Measurements from ENCODE around the gene PLEKHA5.

PLEKHA5 gene

GRCh38 chr12:19277711-19278110, 148.2 kb downstream of the PLEKHA5 start:
- no peak overlapping the region for H3K27ac ChIP-seq (ENCODE audit: low read depth, low read length, severe bottlenecking)
- peaks cover 64% of the 10 kb centered on the region for H3K36me3 ChIP-seq (ENCODE audit: control insufficient read depth, insufficient read depth, low read length)
- peaks cover 11% of the 10 kb centered on the region for H3K4me1 ChIP-seq (ENCODE audit: control insufficient read depth, insufficient read depth, low read length, poor library complexity, severe bottlenecking)
- no peaks in the 10 kb centered on the region for H3K9me3 ChIP-seq (ENCODE audit: control insufficient read depth, low read length)
- H3K4me3 ChIP-seq (ENCODE audit: extremely low read depth, insufficient read depth, low read length, poor library complexity, severe bottlenecking), result no peak overlapping the region

- Histone ChIP-seq H3K27ac (ENCODE audit: low read depth, low read length, severe bottlenecking) (no peak overlapping the region), H3K36me3 (ENCODE audit: control insufficient read depth, insufficient read depth, low read length) (peaks cover 61% of the 10 kb centered on the region), H3K4me1 (ENCODE audit: control insufficient read depth, insufficient read depth, low read length, poor library complexity, severe bottlenecking) (peaks cover 8% of the 10 kb centered on the region), H3K4me3 (ENCODE audit: extremely low read depth, insufficient read depth, low read length, poor library complexity, severe bottlenecking) (no peak overlapping the region), H3K9me3 (ENCODE audit: control insufficient read depth, low read length) (no peaks in the 10 kb centered on the region)
- 94 to 100% methylated on average over 2 of the region's 2 CpGs for WGBS, 2 experiments (ENCODE audit: insufficient coverage in 2 of 2)
These were observed 148.9 kb downstream of the PLEKHA5 start for GRCh38 chr12:19278407-19278806.

- Histone ChIP-seq H3K4me3 (ENCODE audit: extremely low read depth, insufficient read depth, low read length, poor library complexity, severe bottlenecking) (no peak overlapping the region), H3K4me1 (ENCODE audit: control insufficient read depth, insufficient read depth, low read length, poor library complexity, severe bottlenecking) (no peaks in the 10 kb centered on the region), H3K9me3 (ENCODE audit: control insufficient read depth, low read length) (no peaks in the 10 kb centered on the region), H3K36me3 (ENCODE audit: control insufficient read depth, insufficient read depth, low read length) (peaks cover 48% of the 10 kb centered on the region), H3K27ac (ENCODE audit: low read depth, low read length, severe bottlenecking) (no peak overlapping the region)
These were observed 152.7 kb downstream of the PLEKHA5 start for GRCh38 chr12:19282133-19282699.

GRCh38 chr12:19284658-19285057, 155.1 kb downstream of the PLEKHA5 start:
- Histone ChIP-seq H3K4me1 (ENCODE audit: control insufficient read depth, insufficient read depth, low read length, poor library complexity, severe bottlenecking) (no peaks in the 10 kb centered on the region), H3K36me3 (ENCODE audit: control insufficient read depth, insufficient read depth, low read length) (peaks cover 47% of the 10 kb centered on the region)
- WGBS, 2 experiments (ENCODE audit: insufficient coverage in 2 of 2), result 100% methylated on average over 1 of the region's 2 CpGs; no CpG with 5 or more reads in 1 of the 2 experiments

GRCh38 chr12:19285793-19286448, 156.4 kb downstream of the PLEKHA5 start:
- Histone ChIP-seq H3K36me3 (ENCODE audit: control insufficient read depth, insufficient read depth, low read length) (peaks cover 42% of the 10 kb centered on the region), H3K4me3 (ENCODE audit: extremely low read depth, insufficient read depth, low read length, poor library complexity, severe bottlenecking) (no peak overlapping the region), H3K9me3 (ENCODE audit: control insufficient read depth, low read length) (no peaks in the 10 kb centered on the region), H3K27ac (ENCODE audit: low read depth, low read length, severe bottlenecking) (no peak overlapping the region), H3K4me1 (ENCODE audit: control insufficient read depth, insufficient read depth, low read length, poor library complexity, severe bottlenecking) (no peaks in the 10 kb centered on the region)
- 100% methylated on average over 2 to 3 of the region's 6 CpGs for WGBS, 2 experiments (ENCODE audit: insufficient coverage in 2 of 2)

More at GRCh38 chr12:19284658-19285057, 155.1 kb downstream of the PLEKHA5 start:
- H3K27ac ChIP-seq (ENCODE audit: low read depth, low read length, severe bottlenecking), result no peak overlapping the region
- no peaks in the 10 kb centered on the region for H3K9me3 ChIP-seq (ENCODE audit: control insufficient read depth, low read length)
- H3K4me3 ChIP-seq (ENCODE audit: extremely low read depth, insufficient read depth, low read length, poor library complexity, severe bottlenecking), result no peak overlapping the region

- Histone ChIP-seq H3K4me1 (ENCODE audit: control insufficient read depth, insufficient read depth, low read length, poor library complexity, severe bottlenecking) (no peaks in the 10 kb centered on the region), H3K36me3 (ENCODE audit: control insufficient read depth, insufficient read depth, low read length) (peaks cover 36% of the 10 kb centered on the region), H3K4me3 (ENCODE audit: extremely low read depth, insufficient read depth, low read length, poor library complexity, severe bottlenecking) (no peak overlapping the region), H3K9me3 (ENCODE audit: control insufficient read depth, low read length) (no peaks in the 10 kb centered on the region), H3K27ac (ENCODE audit: low read depth, low read length, severe bottlenecking) (no peak overlapping the region)
- WGBS, 2 experiments (ENCODE audit: insufficient coverage in 2 of 2), result no CpG with 5 or more reads among the region's 1 CpG
These were observed 157.8 kb downstream of the PLEKHA5 start for GRCh38 chr12:19287302-19287701.

GRCh38 chr12:19288161-19288560, 158.6 kb downstream of the PLEKHA5 start:
- Histone ChIP-seq H3K4me3 (ENCODE audit: extremely low read depth, insufficient read depth, low read length, poor library complexity, severe bottlenecking) (no peak overlapping the region), H3K4me1 (ENCODE audit: control insufficient read depth, insufficient read depth, low read length, poor library complexity, severe bottlenecking) (no peaks in the 10 kb centered on the region), H3K27ac (ENCODE audit: low read depth, low read length, severe bottlenecking) (no peak overlapping the region), H3K9me3 (ENCODE audit: control insufficient read depth, low read length) (no peaks in the 10 kb centered on the region), H3K36me3 (ENCODE audit: control insufficient read depth, insufficient read depth, low read length) (peaks cover 40% of the 10 kb centered on the region)
- WGBS, 2 experiments (ENCODE audit: insufficient coverage in 2 of 2), result no CpG with 5 or more reads among the region's 4 CpGs

- Histone ChIP-seq H3K4me1 (ENCODE audit: control insufficient read depth, insufficient read depth, low read length, poor library complexity, severe bottlenecking) (no peaks in the 10 kb centered on the region), H3K4me3 (ENCODE audit: extremely low read depth, insufficient read depth, low read length, poor library complexity, severe bottlenecking) (no peak overlapping the region), H3K9me3 (ENCODE audit: control insufficient read depth, low read length) (no peaks in the 10 kb centered on the region), H3K27ac (ENCODE audit: low read depth, low read length, severe bottlenecking) (no peak overlapping the region), H3K36me3 (ENCODE audit: control insufficient read depth, insufficient read depth, low read length) (peaks cover 35% of the 10 kb centered on the region)
- 69% methylated on average over 2 of the region's 2 CpGs; no CpG with 5 or more reads in 1 of the 2 experiments for WGBS, 2 experiments (ENCODE audit: insufficient coverage in 2 of 2)
These were observed 159.2 kb downstream of the PLEKHA5 start for GRCh38 chr12:19288603-19289244.

GRCh38 chr12:19298836-19299605, 169.5 kb downstream of the PLEKHA5 start:
- H3K36me3 ChIP-seq (ENCODE audit: control insufficient read depth, insufficient read depth, low read length), result peaks cover 42% of the 10 kb centered on the region
- H3K27ac ChIP-seq (ENCODE audit: low read depth, low read length, severe bottlenecking), result no peak overlapping the region
- H3K9me3 ChIP-seq (ENCODE audit: control insufficient read depth, low read length), result no peaks in the 10 kb centered on the region
- 93 to 95% methylated on average over 2 to 4 of the region's 7 CpGs for WGBS, 2 experiments (ENCODE audit: insufficient coverage in 2 of 2)
- no peaks in the 10 kb centered on the region for H3K4me1 ChIP-seq (ENCODE audit: control insufficient read depth, insufficient read depth, low read length, poor library complexity, severe bottlenecking)
- no peak overlapping the region for H3K4me3 ChIP-seq (ENCODE audit: extremely low read depth, insufficient read depth, low read length, poor library complexity, severe bottlenecking)

GRCh38 chr12:19299765-19300164, 170.2 kb downstream of the PLEKHA5 start:
- Histone ChIP-seq H3K36me3 (ENCODE audit: control insufficient read depth, insufficient read depth, low read length) (peaks cover 45% of the 10 kb centered on the region), H3K27ac (ENCODE audit: low read depth, low read length, severe bottlenecking) (no peak overlapping the region), H3K9me3 (ENCODE audit: control insufficient read depth, low read length) (no peaks in the 10 kb centered on the region), H3K4me3 (ENCODE audit: extremely low read depth, insufficient read depth, low read length, poor library complexity, severe bottlenecking) (no peak overlapping the region), H3K4me1 (ENCODE audit: control insufficient read depth, insufficient read depth, low read length, poor library complexity, severe bottlenecking) (no peaks in the 10 kb centered on the region)
- WGBS, 2 experiments (ENCODE audit: insufficient coverage in 2 of 2), result 90 to 92% methylated on average over 3 of the region's 3 CpGs

Measured in mesodermal cell (in vitro differentiated cells).